ENCODE measurements around the gene SNTG2.

SNTG2 gene

DNA sequence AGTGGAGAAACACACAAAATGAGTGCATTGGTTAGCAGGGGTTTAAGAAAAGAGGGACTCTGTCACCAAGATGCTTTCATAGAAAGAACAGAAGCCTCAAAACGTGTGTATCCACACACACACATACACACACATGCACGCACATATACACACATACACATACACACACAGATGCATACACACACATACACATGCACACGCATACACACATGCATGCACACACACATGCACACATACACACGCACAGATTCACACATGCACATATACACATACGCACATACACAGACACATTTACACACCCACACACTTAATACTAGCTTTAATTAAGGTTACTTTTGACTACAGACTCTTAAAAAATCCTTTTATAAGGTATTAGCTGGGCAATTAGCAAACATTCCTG lies 378.0 kb downstream of the SNTG2 start:
- Mint-ChIP-seq H3K4me1 (no peaks in the 10 kb centered on the region), H3K27me3 (no peaks in the 10 kb centered on the region), H3K27ac (no peak overlapping the region), H3K4me3 (no peak overlapping the region), H3K36me3 (ENCODE audit: low read depth) (peaks cover 2% of the 10 kb centered on the region), H3K9me3 (peaks cover 4% of the 10 kb centered on the region)
- DNase-seq (no peak), ATAC-seq (no peak)

DNA sequence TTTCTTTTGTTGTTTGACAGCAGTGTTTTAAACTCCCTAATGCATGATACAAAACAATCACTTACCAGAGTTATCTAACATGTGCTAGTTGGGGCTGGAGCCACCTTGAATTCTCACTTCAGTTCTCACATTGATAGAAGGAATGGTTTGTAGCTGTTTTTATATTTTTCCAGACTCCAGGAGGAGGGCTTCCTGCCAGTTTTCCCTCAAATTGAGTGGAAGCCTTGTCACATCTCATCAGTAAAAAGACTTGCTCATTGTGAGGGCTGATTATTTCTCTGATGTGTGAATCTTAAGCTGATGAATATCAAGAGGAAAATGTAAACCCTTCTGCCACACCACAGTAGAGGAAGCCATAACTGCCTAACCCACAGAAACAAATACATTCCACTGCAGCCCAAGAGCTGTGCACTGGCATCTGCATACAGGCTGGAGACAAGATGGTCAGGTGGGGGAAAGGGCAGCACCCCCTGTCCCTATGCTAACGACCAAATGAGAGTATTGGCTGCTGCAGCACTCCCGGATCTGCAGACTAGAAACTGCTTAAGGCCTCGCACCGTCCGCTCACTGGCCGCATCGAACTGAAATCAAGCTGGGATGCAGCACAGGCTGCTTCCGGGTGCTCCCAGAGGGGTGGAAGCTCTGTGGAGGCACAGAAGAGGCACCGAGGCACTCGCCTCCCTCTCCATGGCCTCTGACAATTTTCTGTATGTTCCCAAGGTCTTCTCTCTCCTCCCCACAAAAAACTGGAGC lies 388.9 kb downstream of the SNTG2 start:
- H3K4me1 Mint-ChIP-seq = no peaks in the 10 kb centered on the region

DNA sequence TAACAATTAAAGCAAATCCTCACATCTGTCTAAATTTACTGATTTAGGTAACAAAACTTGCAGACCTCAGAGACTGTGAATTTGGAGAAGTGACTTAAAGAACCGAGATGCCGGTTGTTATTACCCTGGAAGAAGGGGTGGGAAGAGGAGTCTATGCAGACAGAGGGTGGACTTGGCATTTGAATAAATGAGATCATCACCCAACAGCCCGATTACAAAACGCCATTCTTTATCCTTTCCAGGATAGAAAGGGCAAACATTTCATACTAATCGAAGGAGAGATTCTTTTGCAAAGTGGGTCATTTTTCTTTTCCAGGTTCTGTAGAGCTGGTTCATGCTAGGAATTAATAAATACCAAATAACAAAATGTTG lies 389.5 kb downstream of the SNTG2 start:
- Mint-ChIP-seq H3K4me1 (no peaks in the 10 kb centered on the region), H3K9me3 (no peaks in the 10 kb centered on the region), H3K4me3 (no peak overlapping the region), H3K36me3 (ENCODE audit: low read depth) (no peaks in the 10 kb centered on the region), H3K27me3 (no peaks in the 10 kb centered on the region), H3K27ac (no peak overlapping the region)
- DNase-seq (no peak), ATAC-seq (no peak)

More for the DNA sequence above, 388.9 kb downstream of the SNTG2 start:
- Mint-ChIP-seq H3K4me3 (no peak overlapping the region), H3K27ac (no peak overlapping the region), H3K27me3 (no peaks in the 10 kb centered on the region), H3K9me3 (no peaks in the 10 kb centered on the region), H3K36me3 (ENCODE audit: low read depth) (no peaks in the 10 kb centered on the region)
- ATAC-seq (no peak), DNase-seq (no peak)

DNA sequence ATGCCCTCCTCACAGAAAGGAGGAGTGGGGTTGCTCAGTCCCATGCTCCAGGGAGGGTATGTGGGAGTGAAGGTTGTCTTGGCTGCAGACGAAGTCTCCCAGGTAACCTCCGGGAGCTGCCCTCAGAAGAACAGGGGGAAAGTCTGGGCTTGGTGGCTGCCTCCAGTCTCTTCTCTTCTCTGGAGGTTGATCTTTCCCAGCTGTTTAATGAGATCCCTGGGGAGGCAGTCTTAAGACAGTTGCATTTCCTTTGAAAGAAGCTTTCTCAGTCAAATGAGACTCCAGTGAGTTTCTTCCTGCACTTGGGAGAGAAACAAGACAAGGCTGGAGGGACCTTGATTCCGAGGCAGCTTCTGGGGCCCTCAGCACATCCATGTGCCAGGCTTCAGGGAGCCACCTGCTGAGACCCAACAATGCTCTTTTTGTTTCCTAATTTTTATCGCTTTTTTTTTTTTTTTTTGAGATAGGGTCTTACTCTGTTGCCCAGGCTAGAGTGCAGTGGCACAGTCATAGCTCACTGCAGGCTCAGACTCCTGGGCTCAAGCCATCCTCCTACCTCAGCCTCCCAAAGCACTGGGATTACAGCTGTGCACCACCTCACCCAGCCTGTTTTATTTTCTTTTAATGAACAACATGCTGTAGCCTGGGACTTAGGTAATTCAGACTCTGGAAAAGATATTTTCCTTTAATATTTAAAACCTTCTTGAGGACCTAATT lies 390.9 kb downstream of the SNTG2 start:
- no peaks in the 10 kb centered on the region for H3K9me3 Mint-ChIP-seq
- no peak for DNase-seq
- H3K27ac Mint-ChIP-seq = no peak overlapping the region
- no peaks in the 10 kb centered on the region for H3K4me1 Mint-ChIP-seq
- no peak for ATAC-seq
- no peaks in the 10 kb centered on the region for H3K36me3 Mint-ChIP-seq (ENCODE audit: low read depth)
- H3K27me3 Mint-ChIP-seq = no peaks in the 10 kb centered on the region
- no peak overlapping the region for H3K4me3 Mint-ChIP-seq

DNA sequence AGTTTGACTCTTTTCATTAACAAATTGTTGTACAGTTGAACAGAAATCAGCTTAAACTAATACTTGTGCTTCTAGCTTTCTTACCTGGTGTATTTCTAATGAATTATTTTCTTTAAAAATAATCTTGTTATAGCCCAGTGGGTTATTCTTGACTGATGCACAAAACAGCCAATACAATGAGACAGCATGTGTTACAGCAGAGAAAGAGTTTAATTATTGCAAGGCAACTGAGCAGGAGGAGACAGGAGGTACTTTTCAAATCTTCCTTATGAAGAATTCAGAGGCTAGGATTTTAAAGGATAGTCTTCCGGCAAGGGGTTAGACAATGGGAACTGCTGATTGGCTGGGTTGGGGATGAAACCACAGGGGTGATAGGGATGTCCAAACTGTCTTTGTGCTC lies 398.1 kb downstream of the SNTG2 start:
- Mint-ChIP-seq H3K4me1 (no peaks in the 10 kb centered on the region), H3K9me3 (peaks cover 13% of the 10 kb centered on the region), H3K27ac (no peak overlapping the region), H3K4me3 (no peak overlapping the region), H3K27me3 (no peaks in the 10 kb centered on the region), H3K36me3 (ENCODE audit: low read depth) (no peaks in the 10 kb centered on the region)
- no peak for DNase-seq
- ATAC-seq = no peak

DNA sequence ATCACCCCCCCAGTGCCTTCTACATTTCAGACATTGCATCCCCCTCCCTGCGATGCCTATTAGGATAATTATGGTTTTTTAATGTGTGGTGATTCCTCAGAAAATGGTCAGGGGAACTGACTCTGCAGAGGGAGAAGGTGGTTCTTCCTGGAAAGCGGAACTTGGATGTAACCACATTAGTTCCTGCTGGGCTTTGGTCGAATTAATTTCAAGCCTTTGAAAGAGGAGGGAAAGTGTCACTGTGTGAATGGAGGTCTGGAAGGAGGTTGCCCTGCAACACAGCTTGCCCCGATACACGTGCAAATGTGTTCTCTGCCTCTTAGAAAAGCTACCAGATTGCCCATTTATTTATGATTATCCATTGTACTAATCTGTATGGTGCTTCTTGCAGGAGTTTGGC lies 399.5 kb downstream of the SNTG2 start:
- H3K27ac Mint-ChIP-seq = no peak overlapping the region
- ATAC-seq = no peak

DNA sequence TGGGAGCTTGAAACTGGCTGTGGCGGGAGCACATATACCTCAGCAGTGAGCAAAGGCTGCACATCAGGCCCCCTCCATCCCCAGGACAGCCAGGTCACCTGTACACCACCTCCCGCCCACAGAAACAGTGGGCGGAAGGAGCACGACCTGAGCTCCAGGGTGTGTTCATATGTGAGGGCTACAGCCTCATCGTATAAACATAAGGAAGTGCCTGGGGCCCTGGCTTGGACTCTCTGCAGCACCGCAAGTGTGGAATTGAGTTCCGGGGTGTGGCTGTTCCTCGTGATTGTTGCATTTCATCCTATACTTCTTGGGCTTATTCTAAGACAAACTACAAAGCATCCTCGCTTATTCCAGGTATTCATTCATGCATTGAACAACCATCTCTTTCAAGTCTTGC lies 402.5 kb downstream of the SNTG2 start:
- no peak overlapping the region for H3K27ac Mint-ChIP-seq

More for the DNA sequence above, 399.5 kb downstream of the SNTG2 start:
- no peak overlapping the region for H3K4me3 Mint-ChIP-seq
- no peaks in the 10 kb centered on the region for H3K36me3 Mint-ChIP-seq (ENCODE audit: low read depth)
- DNase-seq = no peak
- peaks cover 13% of the 10 kb centered on the region for H3K9me3 Mint-ChIP-seq
- H3K4me1 Mint-ChIP-seq = no peaks in the 10 kb centered on the region
- H3K27me3 Mint-ChIP-seq = no peaks in the 10 kb centered on the region

DNA sequence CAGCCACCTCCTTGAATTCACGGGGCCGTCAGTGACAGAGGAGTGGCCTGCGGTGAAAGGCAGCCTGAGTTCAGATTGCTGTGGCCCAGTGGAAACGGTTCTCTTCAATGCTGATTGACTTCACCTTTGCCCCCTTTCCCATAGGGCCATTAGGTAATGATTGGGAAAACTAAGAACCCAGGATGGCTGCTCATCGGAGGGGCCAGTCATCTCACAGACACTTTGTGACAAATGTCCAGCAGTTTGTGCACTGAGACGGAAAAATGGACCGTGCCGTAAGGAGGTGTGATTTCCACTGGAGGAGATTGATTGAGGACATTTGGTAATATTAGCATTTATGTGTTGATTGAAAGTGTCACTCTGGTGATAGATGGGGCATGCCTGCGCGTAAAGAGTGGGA lies 402.9 kb downstream of the SNTG2 start:
- no peak overlapping the region for H3K4me3 Mint-ChIP-seq
- no peak for DNase-seq
- H3K9me3 Mint-ChIP-seq = peaks cover 7% of the 10 kb centered on the region
- ATAC-seq = no peak
- no peaks in the 10 kb centered on the region for H3K27me3 Mint-ChIP-seq
- H3K36me3 Mint-ChIP-seq (ENCODE audit: low read depth) = no peaks in the 10 kb centered on the region
- H3K4me1 Mint-ChIP-seq = no peaks in the 10 kb centered on the region
- no peak overlapping the region for H3K27ac Mint-ChIP-seq

More for the DNA sequence above, 402.5 kb downstream of the SNTG2 start:
- Mint-ChIP-seq H3K9me3 (peaks cover 11% of the 10 kb centered on the region), H3K36me3 (ENCODE audit: low read depth) (no peaks in the 10 kb centered on the region), H3K4me3 (no peak overlapping the region), H3K4me1 (no peaks in the 10 kb centered on the region), H3K27me3 (no peaks in the 10 kb centered on the region)
- DNase-seq (no peak), ATAC-seq (no peak)

DNA sequence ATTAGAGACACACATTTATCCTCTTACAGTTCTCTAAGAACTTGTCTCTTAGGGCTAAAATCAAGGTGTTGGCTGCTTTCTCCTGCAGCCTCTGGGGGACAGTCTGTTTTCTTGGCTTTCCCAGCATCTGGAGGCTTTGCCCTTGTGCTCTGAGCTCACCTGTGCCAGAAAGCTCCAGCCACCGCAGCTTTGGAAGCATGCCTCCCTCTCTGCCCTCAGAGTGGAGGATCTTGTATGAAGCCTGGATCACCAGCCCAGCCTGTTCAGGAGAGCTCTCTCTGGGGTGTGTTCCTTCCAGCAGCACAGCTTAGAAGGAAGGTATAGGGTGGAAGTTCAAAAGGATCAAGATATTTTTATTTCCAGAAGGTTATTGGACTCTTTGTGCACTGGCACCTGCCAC lies 409.5 kb downstream of the SNTG2 start:
- DNase-seq (no peak), ATAC-seq (no peak)
- H3K27ac Mint-ChIP-seq = no peak overlapping the region
- no peak overlapping the region for H3K4me3 Mint-ChIP-seq
- H3K27me3 Mint-ChIP-seq = no peaks in the 10 kb centered on the region
- no peaks in the 10 kb centered on the region for H3K36me3 Mint-ChIP-seq (ENCODE audit: low read depth)
- H3K4me1 Mint-ChIP-seq = no peaks in the 10 kb centered on the region
- H3K9me3 Mint-ChIP-seq = no peaks in the 10 kb centered on the region

DNA sequence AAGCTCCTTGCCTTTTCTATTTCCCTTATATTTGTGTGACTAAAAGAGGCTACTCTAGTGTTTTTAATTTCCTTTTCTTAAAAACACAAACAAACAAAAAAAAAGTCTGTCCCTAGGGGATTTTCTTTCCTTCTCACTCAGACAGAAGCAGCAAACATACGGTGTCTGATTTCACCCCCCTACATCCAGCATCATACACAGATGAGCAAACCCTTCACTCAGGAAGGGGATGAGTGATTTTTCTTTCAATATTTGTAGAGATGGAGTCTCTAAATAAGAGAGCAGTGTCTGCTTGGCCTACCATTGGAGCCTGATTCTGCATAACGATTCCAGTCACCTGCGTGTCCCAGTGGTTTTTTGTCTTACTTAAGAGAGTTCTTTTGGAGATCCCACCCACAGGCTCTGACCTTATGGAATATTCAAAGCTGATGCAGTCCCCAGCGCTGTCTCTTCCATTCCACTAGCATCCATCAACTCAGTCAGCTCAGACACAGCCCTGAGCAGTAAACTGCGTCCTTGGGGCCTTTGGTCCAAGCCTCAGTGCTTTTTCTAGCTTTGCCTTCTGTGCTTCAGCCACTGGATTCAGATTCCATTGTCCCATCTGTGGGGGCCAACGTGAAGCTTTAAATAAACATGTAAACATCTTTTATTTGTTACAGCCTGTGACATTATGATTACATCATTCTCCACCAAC lies 410.1 kb downstream of the SNTG2 start:
- no peak for DNase-seq
- Mint-ChIP-seq H3K36me3 (ENCODE audit: low read depth) (no peaks in the 10 kb centered on the region), H3K4me1 (no peaks in the 10 kb centered on the region), H3K27me3 (no peaks in the 10 kb centered on the region), H3K9me3 (no peaks in the 10 kb centered on the region), H3K4me3 (no peak overlapping the region), H3K27ac (no peak overlapping the region)
- no peak for ATAC-seq

DNA sequence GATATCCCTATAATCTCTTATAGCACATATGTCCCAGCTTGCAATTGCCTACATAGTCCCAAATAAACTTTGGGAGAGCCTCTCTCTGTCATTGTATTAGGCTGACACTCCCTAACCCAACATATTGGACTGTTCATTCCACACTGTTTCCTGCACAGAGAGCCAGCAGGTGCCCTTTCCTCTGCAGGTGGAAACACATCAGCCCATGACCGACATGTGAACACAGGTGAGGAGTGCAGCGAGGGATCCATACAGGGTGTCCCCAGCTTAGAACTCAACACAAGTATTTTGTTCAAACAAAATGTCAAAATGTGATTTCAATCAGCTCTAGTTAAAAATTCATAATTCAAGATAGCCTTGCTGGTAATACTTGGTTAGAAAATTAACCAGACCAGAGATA lies 412.7 kb downstream of the SNTG2 start:
- ATAC-seq = no peak
- no peaks in the 10 kb centered on the region for H3K9me3 Mint-ChIP-seq
- no peaks in the 10 kb centered on the region for H3K27me3 Mint-ChIP-seq
- DNase-seq = no peak
- peaks cover 10% of the 10 kb centered on the region for H3K4me1 Mint-ChIP-seq
- H3K36me3 Mint-ChIP-seq (ENCODE audit: low read depth) = no peaks in the 10 kb centered on the region
- H3K27ac Mint-ChIP-seq = no peak overlapping the region
- no peak overlapping the region for H3K4me3 Mint-ChIP-seq

DNA sequence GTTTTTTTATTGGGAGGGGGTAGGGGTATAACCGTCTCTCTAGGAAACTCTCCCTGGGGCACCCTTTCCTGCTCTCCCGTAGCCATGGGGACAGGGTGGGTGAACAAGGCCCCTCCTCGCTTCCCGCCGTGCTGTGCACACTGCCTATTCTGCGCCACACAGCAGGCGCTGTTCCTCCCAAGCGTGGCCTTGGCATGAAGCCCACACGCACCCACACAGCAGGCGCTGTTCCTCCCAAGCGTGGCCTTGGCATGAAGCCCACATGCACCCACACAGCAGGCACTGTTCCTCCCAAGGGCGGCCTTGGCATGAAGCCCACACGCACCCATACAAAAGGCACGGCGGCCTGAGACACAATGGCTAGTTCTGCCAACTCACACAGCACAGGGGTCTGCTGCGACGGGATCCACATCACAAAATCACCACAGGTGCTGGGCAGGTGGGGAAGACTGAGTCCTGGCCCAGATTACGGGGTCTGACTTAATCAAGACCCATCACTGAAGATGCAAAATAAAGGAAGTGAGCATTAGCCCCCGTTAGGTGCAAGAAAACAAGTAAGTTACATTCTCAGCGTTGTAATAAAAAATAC lies 416.0 kb downstream of the SNTG2 start:
- H3K36me3 Mint-ChIP-seq (ENCODE audit: low read depth) = no peaks in the 10 kb centered on the region
- H3K9me3 Mint-ChIP-seq = no peaks in the 10 kb centered on the region
- H3K4me1 Mint-ChIP-seq = peaks cover 10% of the 10 kb centered on the region
- no peaks in the 10 kb centered on the region for H3K27me3 Mint-ChIP-seq
- no peak overlapping the region for H3K27ac Mint-ChIP-seq
- ATAC-seq (peak; percentile 43), DNase-seq (peak; percentile 8)
- H3K4me3 Mint-ChIP-seq = no peak overlapping the region

DNA sequence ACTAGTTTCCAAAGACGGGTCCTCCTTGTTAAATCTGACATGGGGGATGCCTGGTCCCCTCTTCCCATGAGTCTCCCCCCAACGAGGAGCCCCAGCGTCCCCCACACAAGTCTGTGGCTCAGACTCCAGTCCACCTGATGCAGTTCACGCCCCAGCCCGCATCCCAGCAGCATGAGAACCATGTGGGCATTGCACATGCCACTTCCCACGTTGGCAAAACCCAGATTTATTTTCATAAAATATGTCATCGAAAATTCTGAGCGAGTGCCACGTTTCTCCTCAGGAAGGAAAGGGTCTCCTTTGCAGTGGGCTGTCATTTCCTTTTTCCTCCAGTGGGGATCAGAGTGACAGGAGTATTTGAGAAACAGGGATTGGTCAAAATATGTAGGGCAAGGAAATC lies 417.0 kb downstream of the SNTG2 start:
- H3K4me1 Mint-ChIP-seq = peaks cover 10% of the 10 kb centered on the region
- ATAC-seq = no peak

DNA sequence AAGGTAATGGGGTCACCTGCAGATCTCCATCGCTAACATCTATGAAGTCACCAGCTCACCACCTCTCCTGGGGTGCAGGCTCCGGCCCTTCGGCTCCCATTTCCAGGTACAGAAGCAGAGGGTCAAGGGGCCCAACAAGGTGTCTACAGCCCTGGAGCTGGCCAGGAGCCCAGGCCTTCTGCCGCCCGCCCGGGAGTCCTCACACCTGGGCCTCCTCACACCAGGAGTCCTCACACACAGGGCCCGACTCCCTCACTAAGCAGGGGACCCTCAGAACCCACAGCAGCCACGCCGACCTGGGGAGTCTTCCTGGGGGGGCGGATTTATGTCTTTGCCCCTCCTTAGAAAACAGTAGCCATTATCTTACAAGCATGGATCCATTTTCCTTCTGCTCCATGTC lies 419.3 kb downstream of the SNTG2 start:
- no peaks in the 10 kb centered on the region for H3K36me3 Mint-ChIP-seq (ENCODE audit: low read depth)
- H3K4me1 Mint-ChIP-seq = peaks cover 10% of the 10 kb centered on the region
- H3K27me3 Mint-ChIP-seq = peaks cover 2% of the 10 kb centered on the region
- H3K9me3 Mint-ChIP-seq = no peaks in the 10 kb centered on the region
- H3K4me3 Mint-ChIP-seq = no peak overlapping the region
- no peak overlapping the region for H3K27ac Mint-ChIP-seq
- no peak for DNase-seq
- ATAC-seq = no peak

More for the DNA sequence above, 417.0 kb downstream of the SNTG2 start:
- H3K36me3 Mint-ChIP-seq (ENCODE audit: low read depth) = no peaks in the 10 kb centered on the region
- no peak for DNase-seq
- H3K4me3 Mint-ChIP-seq = no peak overlapping the region
- no peak overlapping the region for H3K27ac Mint-ChIP-seq
- H3K9me3 Mint-ChIP-seq = no peaks in the 10 kb centered on the region
- peaks cover 2% of the 10 kb centered on the region for H3K27me3 Mint-ChIP-seq

DNA sequence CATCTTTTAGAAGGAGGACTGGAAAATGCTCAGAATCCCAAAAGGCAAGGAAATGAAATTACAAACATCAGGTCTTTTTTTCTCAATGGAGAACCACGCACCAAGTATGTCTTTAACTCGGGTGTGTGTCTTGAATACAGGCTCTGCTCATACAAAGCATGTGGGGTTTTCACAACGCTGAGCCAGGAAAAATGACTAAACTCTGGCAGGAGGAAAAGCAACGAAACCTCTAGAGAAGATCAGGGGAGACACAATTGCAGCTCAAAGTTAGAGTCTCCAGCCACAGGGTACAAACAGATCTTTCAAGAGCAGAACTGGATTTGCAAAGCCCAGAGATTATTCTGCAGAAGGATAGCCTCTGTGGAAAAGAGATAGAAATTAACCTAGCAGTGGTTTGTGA lies 419.8 kb downstream of the SNTG2 start:
- no peak overlapping the region for H3K27ac Mint-ChIP-seq

More for the DNA sequence above, 419.8 kb downstream of the SNTG2 start:
- no peaks in the 10 kb centered on the region for H3K9me3 Mint-ChIP-seq
- peaks cover 10% of the 10 kb centered on the region for H3K4me1 Mint-ChIP-seq
- DNase-seq (no peak), ATAC-seq (no peak)
- H3K36me3 Mint-ChIP-seq (ENCODE audit: low read depth) = no peaks in the 10 kb centered on the region
- H3K27me3 Mint-ChIP-seq = peaks cover 2% of the 10 kb centered on the region
- H3K4me3 Mint-ChIP-seq = no peak overlapping the region

Data from activated naive CD8-positive, alpha-beta T cell treated with anti-CD3 and anti-CD28 coated beads, Interleukin-2, amount 50 U/mL, for 24 hours (primary cell).